HCT116 (cell line): ENCODE data around the gene SLC25A1.

Experiments used
- CTCF ChIP-seq, 3 experiments: fragments of 200-600 bp in 1 of 3; sonication (generic) in 1 of 3; IDR thresholded peaks in 2 of 3; conservative IDR thresholded peaks in 1 of 3; 2 replicates each; pipeline ENCODE4 v1.5.1; 2012 to 2017; ENCODE audit warnings: low read depth in 2 of 3, low read length in 2 of 3, antibody characterized with exemption in 1 of 3, borderline replicate concordance in 1 of 3, control low read depth in 1 of 3, mild to moderate bottlenecking in 1 of 3, mixed read lengths in 1 of 3, mixed run types in 1 of 3, moderate library complexity in 1 of 3; ENCODE audit not compliant: insufficient read depth in 1 of 3
- EGR1 ChIP-seq: IDR thresholded peaks from 2 replicates; pipeline ENCODE4 v1.6.1; 2012; ENCODE audit warnings: low read depth
- EZH2 ChIP-seq: fragments of 200-600 bp; sonication (generic); IDR thresholded peaks from 2 replicates; pipeline ENCODE4 v1.6.1; 2017; ENCODE audit warnings: antibody characterized with exemption, mixed run types
- EZH2phosphoT487 ChIP-seq: fragments of 200-600 bp; IDR thresholded peaks from 2 replicates; pipeline ENCODE4 v1.6.1; 2018; ENCODE audit warnings: antibody characterized with exemption, borderline replicate concordance
- MAX ChIP-seq: IDR thresholded peaks from 2 replicates; pipeline ENCODE4 v1.6.1; 2012
- POLR2A ChIP-seq: IDR thresholded peaks from 2 replicates; pipeline ENCODE4 v1.7.0; 2011; ENCODE audit warnings: borderline replicate concordance; ENCODE audit not compliant: insufficient read depth, insufficient read length; ENCODE audit errors: extremely low read depth
- REST ChIP-seq: IDR thresholded peaks from 2 replicates; pipeline ENCODE4 v1.6.1; 2012; ENCODE audit warnings: low read depth
- SRF ChIP-seq: IDR thresholded peaks from 2 replicates; pipeline ENCODE4 v1.6.1; 2012; ENCODE audit warnings: low read depth
- YY1 ChIP-seq: IDR thresholded peaks from 2 replicates; pipeline ENCODE4 v1.6.1; 2011; ENCODE audit warnings: low read length, low read depth, moderate library complexity, mild to moderate bottlenecking; ENCODE audit not compliant: insufficient replicate concordance; ENCODE audit errors: extremely low read depth
- ZNF274 ChIP-seq: fragments of 200-500 bp; sonication (Bioruptor generic); IDR thresholded peaks from 2 replicates; pipeline ENCODE4 v1.6.1; 2014; ENCODE audit warnings: mild to moderate bottlenecking, low read depth, low read length, inconsistent platforms

- TF ChIP-seq CTCF (IDR thresholded peaks at IDR 0.05 in 2 of 3, conservative IDR thresholded peaks at IDR 0.05 in 1 of 3; ENCODE audit: borderline replicate concordance in 1 of 3, insufficient read depth in 1 of 3, low read depth in 2 of 3, low read length in 2 of 3) (no peak), EZH2phosphoT487 (no peak), ZNF274 (no peak), YY1 (no peak), MAX (no peak), POLR2A (no peak), REST (no peak), EZH2 (no peak), EGR1 (no peak), SRF (no peak)
Observed at GRCh38 chr22:19224557-19224956, 46.0 kb upstream of the SLC25A1 start.
